Fibroblast of villous mesenchyme (primary cell): ENCODE results near the gene MISP. TPM values are rescaled to one million over a fixed set of nuclear protein-coding genes. Genes with fewer than 3 reads are reported as not detected.
"Not testable (repeated sequence)": the region's sequence is repeated elsewhere in the genome, so short reads cannot be mapped to it uniquely, and the experiment has no call there.

Experiments
- DNase-seq: peaks from one replicate; pipeline ENCODE4 v3.0.0-alpha.2; 2010; ENCODE audit warnings: low read depth
- H3K4me3 ChIP-seq: 2 replicates; pipeline ENCODE4 v1.5.1; 2011; ENCODE audit warnings: low read depth, mild to moderate bottlenecking, low read length
- total RNA-seq: library from RNA; depleted of rRNA; stranded (reverse); fragments of >200 nt; gene quantifications from 2 replicates; pipeline ENCODE4 v1.2.3, GENCODE V29; 2012
- TF ChIP-seq, protein P1 (sequence below): IDR thresholded peaks from 2 replicates; pipeline ENCODE4 v1.5.1; 2012; ENCODE audit warnings: low read depth, mild to moderate bottlenecking, low read length; ENCODE audit not compliant: insufficient read depth

The MISP gene, protein sequence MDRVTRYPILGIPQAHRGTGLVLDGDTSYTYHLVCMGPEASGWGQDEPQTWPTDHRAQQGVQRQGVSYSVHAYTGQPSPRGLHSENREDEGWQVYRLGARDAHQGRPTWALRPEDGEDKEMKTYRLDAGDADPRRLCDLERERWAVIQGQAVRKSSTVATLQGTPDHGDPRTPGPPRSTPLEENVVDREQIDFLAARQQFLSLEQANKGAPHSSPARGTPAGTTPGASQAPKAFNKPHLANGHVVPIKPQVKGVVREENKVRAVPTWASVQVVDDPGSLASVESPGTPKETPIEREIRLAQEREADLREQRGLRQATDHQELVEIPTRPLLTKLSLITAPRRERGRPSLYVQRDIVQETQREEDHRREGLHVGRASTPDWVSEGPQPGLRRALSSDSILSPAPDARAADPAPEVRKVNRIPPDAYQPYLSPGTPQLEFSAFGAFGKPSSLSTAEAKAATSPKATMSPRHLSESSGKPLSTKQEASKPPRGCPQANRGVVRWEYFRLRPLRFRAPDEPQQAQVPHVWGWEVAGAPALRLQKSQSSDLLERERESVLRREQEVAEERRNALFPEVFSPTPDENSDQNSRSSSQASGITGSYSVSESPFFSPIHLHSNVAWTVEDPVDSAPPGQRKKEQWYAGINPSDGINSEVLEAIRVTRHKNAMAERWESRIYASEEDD
- total RNA-seq: under 0.01 and 0.43 TPM in 2 replicates

GRCh38 chr19:750640-751423 lies at the start of gene MISP:
Gene MISP, plus strand, starts transcription at chr19:751112. Its CDS starts 5,835 bp downstream, at chr19:756947.
- TF ChIP-seq, protein P1, sequence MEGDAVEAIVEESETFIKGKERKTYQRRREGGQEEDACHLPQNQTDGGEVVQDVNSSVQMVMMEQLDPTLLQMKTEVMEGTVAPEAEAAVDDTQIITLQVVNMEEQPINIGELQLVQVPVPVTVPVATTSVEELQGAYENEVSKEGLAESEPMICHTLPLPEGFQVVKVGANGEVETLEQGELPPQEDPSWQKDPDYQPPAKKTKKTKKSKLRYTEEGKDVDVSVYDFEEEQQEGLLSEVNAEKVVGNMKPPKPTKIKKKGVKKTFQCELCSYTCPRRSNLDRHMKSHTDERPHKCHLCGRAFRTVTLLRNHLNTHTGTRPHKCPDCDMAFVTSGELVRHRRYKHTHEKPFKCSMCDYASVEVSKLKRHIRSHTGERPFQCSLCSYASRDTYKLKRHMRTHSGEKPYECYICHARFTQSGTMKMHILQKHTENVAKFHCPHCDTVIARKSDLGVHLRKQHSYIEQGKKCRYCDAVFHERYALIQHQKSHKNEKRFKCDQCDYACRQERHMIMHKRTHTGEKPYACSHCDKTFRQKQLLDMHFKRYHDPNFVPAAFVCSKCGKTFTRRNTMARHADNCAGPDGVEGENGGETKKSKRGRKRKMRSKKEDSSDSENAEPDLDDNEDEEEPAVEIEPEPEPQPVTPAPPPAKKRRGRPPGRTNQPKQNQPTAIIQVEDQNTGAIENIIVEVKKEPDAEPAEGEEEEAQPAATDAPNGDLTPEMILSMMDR: no peak
- H3K4me3 ChIP-seq: no peak within 1 kb of the TSS
- no peak for DNase-seq

GRCh38 chr19:702847-703246 lies 48.1 kb upstream of the MISP start:
- DNase-seq, H3K4me3 ChIP-seq: not testable (repeated sequence)

DNA sequence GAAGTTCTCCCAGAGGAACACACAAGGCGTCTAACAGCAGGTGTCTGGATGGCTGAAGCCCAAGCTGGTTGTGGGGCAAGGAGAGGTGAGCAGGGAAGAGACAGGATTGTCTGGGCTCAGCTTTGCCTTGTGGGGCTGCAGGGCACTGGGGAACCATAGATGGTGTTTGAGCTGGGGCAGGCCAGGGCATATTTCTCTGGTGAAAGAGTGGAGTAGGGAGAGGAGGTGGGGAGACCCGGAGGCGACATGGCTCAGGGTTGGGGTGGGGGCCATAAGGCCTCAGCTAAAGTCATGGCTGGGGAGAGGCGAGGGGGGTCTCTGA lies 47.6 kb upstream of the MISP start:
- DNase-seq: no peak
- TF ChIP-seq, protein P1: no peak
- H3K4me3 ChIP-seq: peak overlapping the region; percentile 19

GRCh38 chr19:703651-704446 lies 47.1 kb upstream of the MISP start:
- TF ChIP-seq, protein P1: no peak
- DNase-seq: peak; percentile 58
- H3K4me3 ChIP-seq: peak overlapping the region; percentile 19

GRCh38 chr19:704447-704741 lies 46.5 kb upstream of the MISP start:
- TF ChIP-seq, protein P1: no peak
- H3K4me3 ChIP-seq: no peak overlapping the region
- no peak for DNase-seq

- TF ChIP-seq, protein P1: peak; percentile 13
- DNase-seq: no peak
- peak within 1 kb of the TSS; percentile 57 for H3K4me3 ChIP-seq
Measured at GRCh38 chr19:708154-709143, 42.5 kb upstream of the MISP start, which contains the start of gene PALM. Gene PALM, plus strand, starts transcription at chr19:708935. Its CDS starts 212 bp downstream, at chr19:709147.
